SK-N-SH (cell line): ENCODE results near the gene NOSTRIN. TPM values are rescaled to one million over a fixed set of nuclear protein-coding genes. Genes with fewer than 3 reads are reported as not detected.

ENCODE experiments used
- CTCF ChIA-PET: fragments of 300-600, 350-600 bp; formaldehyde crosslinking; extraction: SDS; loops from one replicate; lab custom pipeline; 2021; lab: Yijun Ruan, JAX
- POLR2A ChIA-PET: fragments of 350-600 bp; sonication (Branson Sonifier 250); formaldehyde crosslinking; extraction: SDS; loops from one replicate; lab custom pipeline; 2020; ENCODE audit warnings: antibody characterized with exemption, inconsistent platforms; lab: Yijun Ruan, JAX
- DNase-seq: peaks from one replicate; pipeline ENCODE4 v3.0.0; 2012
- H2AFZ ChIP-seq: fragments of 200-600 bp; sonication (generic); 2 replicates; pipeline ENCODE4 v1.8.1; 2016; ENCODE audit warnings: antibody characterized with exemption, mild to moderate bottlenecking, low read depth
- H3F3A ChIP-seq: fragments of 200-600 bp; sonication (generic); replicated peaks from 2 replicates; pipeline ENCODE3; 2016; ENCODE audit warnings: antibody characterized with exemption, mild to moderate bottlenecking; ENCODE audit not compliant: insufficient read depth
- H3K27ac ChIP-seq, 2 experiments: fragments of 200-500 bp in 1 of 2; fragments of 200-600 bp in 1 of 2; sonication (Bioruptor generic) in 1 of 2; sonication (generic), shearing (Covaris generic) in 1 of 2; 2 replicates each; pipeline versions ENCODE4 v1.5.1 to v1.6.1; 2014 to 2016; ENCODE audit warnings: low read depth in 2 of 2, inconsistent platforms in 1 of 2, low read length in 1 of 2, mild to moderate bottlenecking in 1 of 2, mixed read lengths in 1 of 2
- H3K27me3 ChIP-seq: fragments of 200-600 bp; sonication (generic), shearing (Covaris generic); 2 replicates; pipeline ENCODE4 v1.6.1; 2016; ENCODE audit warnings: mixed run types; ENCODE audit not compliant: insufficient read depth
- H3K36me3 ChIP-seq, 2 experiments: fragments of 200-500 bp in 1 of 2; fragments of 200-600 bp in 1 of 2; sonication (Bioruptor generic) in 1 of 2; sonication (generic) in 1 of 2; replicated peaks in 1 of 2; 2 replicates each; pipeline versions ENCODE3 to v1.5.1; 2014 to 2016; ENCODE audit warnings: low read length in 1 of 2, mild to moderate bottlenecking in 1 of 2; ENCODE audit not compliant: insufficient read depth in 2 of 2, control insufficient read depth in 1 of 2
- H3K4me1 ChIP-seq, 2 experiments: fragments of 200-500 bp in 1 of 2; fragments of 200-600 bp in 1 of 2; sonication (Bioruptor generic) in 1 of 2; sonication (generic), shearing (Covaris generic) in 1 of 2; 2 replicates each; pipeline versions ENCODE4 v1.5.1 to v1.6.1; 2014 to 2016; ENCODE audit warnings: low read depth in 1 of 2, low read length in 1 of 2, mixed run types in 1 of 2; ENCODE audit not compliant: insufficient read depth in 2 of 2, control insufficient read depth in 1 of 2
- H3K4me2 ChIP-seq: fragments of 200-600 bp; sonication (generic), shearing (Covaris generic); 2 replicates; pipeline ENCODE4 v1.6.1; 2017; ENCODE audit warnings: mixed run types
- H3K4me3 ChIP-seq, 2 experiments: fragments of 200-500 bp in 1 of 2; fragments of 200-600 bp in 1 of 2; sonication (Bioruptor generic) in 1 of 2; sonication (generic), shearing (Covaris generic) in 1 of 2; 2 replicates each; pipeline versions ENCODE4 v1.5.1 to v1.8.1; 2014 to 2016; ENCODE audit warnings: low read depth in 2 of 2, inconsistent platforms in 1 of 2, low read length in 1 of 2, mild to moderate bottlenecking in 1 of 2, mixed read lengths in 1 of 2, moderate library complexity in 1 of 2
- H3K79me2 ChIP-seq: fragments of 200-600 bp; sonication (generic); 2 replicates; pipeline ENCODE4 v1.8.1; 2017; ENCODE audit warnings: mild to moderate bottlenecking; ENCODE audit not compliant: insufficient read depth
- H3K9ac ChIP-seq: fragments of 200-600 bp; sonication (generic); 2 replicates; pipeline ENCODE4 v1.6.1; 2017; ENCODE audit warnings: mixed run types
- H3K9me2 ChIP-seq: fragments of 200-600 bp; sonication (generic); 2 replicates; pipeline ENCODE4 v1.6.1; 2017; ENCODE audit warnings: mixed run types
- H3K9me3 ChIP-seq: fragments of 200-600 bp; sonication (generic); 2 replicates; pipeline ENCODE4 v1.6.1; 2017; ENCODE audit warnings: mixed run types, mild to moderate bottlenecking, moderate library complexity
- H4K20me1 ChIP-seq: fragments of 200-600 bp; sonication (generic); 2 replicates; pipeline ENCODE4 v1.6.1; 2017; ENCODE audit warnings: mild to moderate bottlenecking, mixed run types; ENCODE audit not compliant: insufficient read depth
- CHD2 ChIP-seq: fragments of 150-350 bp; IDR thresholded peaks from 2 replicates; pipeline ENCODE4 v1.6.1; 2018; ENCODE audit warnings: low read length; ENCODE audit not compliant: partially characterized antibody
- EP300 ChIP-seq, 2 experiments: IDR thresholded peaks; 2 replicates each; pipeline versions ENCODE4 v1.4.0 to v1.6.1; 2012; ENCODE audit warnings: borderline replicate concordance in 1 of 2, low read depth in 1 of 2, low read length in 1 of 2
- FOSL2 ChIP-seq: IDR thresholded peaks from 2 replicates; pipeline ENCODE4 v1.4.0; 2012; ENCODE audit warnings: low read depth, mild to moderate bottlenecking, moderate library complexity, borderline replicate concordance
- FOXJ3 ChIP-seq: sonication (generic); formaldehyde crosslinking; IDR thresholded peaks from 2 replicates; pipeline ENCODE4 v1.5.1; 2020; ENCODE audit warnings: mild to moderate bottlenecking, missing genetic modification reagents
- GATA2 ChIP-seq: sonication (generic); formaldehyde crosslinking; IDR thresholded peaks from 2 replicates; pipeline ENCODE4 v1.5.0; 2020; ENCODE audit warnings: mild to moderate bottlenecking, missing genetic modification reagents
- MEF2A ChIP-seq: IDR thresholded peaks from 2 replicates; pipeline ENCODE4 v1.4.0; 2012; ENCODE audit warnings: low read depth, borderline replicate concordance
- NFIC ChIP-seq: IDR thresholded peaks from 2 replicates; pipeline ENCODE4 v1.4.0; 2012; ENCODE audit warnings: borderline replicate concordance
- NRF1 ChIP-seq: IDR thresholded peaks from 2 replicates; pipeline ENCODE4 v1.6.1; 2012; ENCODE audit warnings: low read depth, mild to moderate bottlenecking, low read length
- POLR2AphosphoS5 ChIP-seq: IDR thresholded peaks from 2 replicates; pipeline ENCODE4 v1.6.1; 2012; ENCODE audit warnings: low read depth, low read length
- RCOR1 ChIP-seq: fragments of 150-350 bp; IDR thresholded peaks from 2 replicates; pipeline ENCODE4 v1.6.1; 2017; ENCODE audit warnings: antibody characterized with exemption, low read length
- RFX5 ChIP-seq: IDR thresholded peaks from 2 replicates; pipeline ENCODE4 v1.6.1; 2012; ENCODE audit warnings: mild to moderate bottlenecking, improper control_type of control experiment, low read length
- RXRA ChIP-seq: IDR thresholded peaks from 2 replicates; pipeline ENCODE4 v1.4.0; 2012; ENCODE audit warnings: low read depth, mild to moderate bottlenecking, borderline replicate concordance
- TAF1 ChIP-seq: IDR thresholded peaks from 2 replicates; pipeline ENCODE4 v1.6.1; 2012; ENCODE audit warnings: low read depth, mild to moderate bottlenecking, low read length, moderate library complexity, borderline replicate concordance
- TCF12 ChIP-seq: IDR thresholded peaks from 2 replicates; pipeline ENCODE4 v1.4.0; 2012
- TEAD4 ChIP-seq: IDR thresholded peaks from 2 replicates; pipeline ENCODE4 v1.4.0; 2012; ENCODE audit warnings: mild to moderate bottlenecking, borderline replicate concordance; ENCODE audit not compliant: insufficient read depth
- YY1 ChIP-seq: IDR thresholded peaks from 2 replicates; pipeline ENCODE4 v1.4.0; 2012; ENCODE audit warnings: low read depth, mild to moderate bottlenecking
- polyA plus RNA-seq, 3 experiments: library from polyadenylated mRNA; depleted of rRNA; stranded (reverse); fragments of >200 nt; gene quantifications; 2 replicates each; pipeline ENCODE4 v1.2.3, GENCODE V29; 2012
- TF ChIP-seq, protein P1 (sequence below): IDR thresholded peaks from 2 replicates; pipeline ENCODE4 v1.4.0; 2012; ENCODE audit warnings: low read depth, borderline replicate concordance
- TF ChIP-seq, protein P2 (sequence below): fragments of 150-350 bp; IDR thresholded peaks from 2 replicates; pipeline ENCODE4 v1.6.1; 2016; ENCODE audit warnings: mild to moderate bottlenecking, low read depth, low read length

Gene NOSTRIN
- polyA plus RNA-seq, 1 of the 3 experiments (the other 2 are of a cell fraction): not detected

DNA sequence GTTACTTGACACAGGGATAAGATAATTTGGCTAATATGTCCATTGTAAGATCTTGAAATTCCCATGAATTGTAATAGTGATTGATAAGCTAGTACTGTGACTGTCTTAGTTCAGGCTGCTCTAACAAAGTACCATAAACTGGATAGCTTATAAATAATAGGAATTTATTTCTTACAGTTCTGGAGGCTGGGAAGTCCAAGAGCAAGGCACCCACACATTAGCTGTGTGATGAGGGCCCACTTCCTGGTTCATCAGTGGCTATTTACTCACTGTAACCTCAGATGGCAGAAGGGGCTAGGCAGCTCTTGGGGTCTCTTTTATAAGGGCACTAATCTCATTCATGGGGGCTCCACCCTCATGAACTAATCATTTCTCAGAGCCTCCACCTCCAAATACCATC is 28.5 kb downstream of the NOSTRIN start:
- ChIA-PET POLR2A (no interaction called here), CTCF (interaction anchor here (1.0 kb wide), 1 partner anchor 11 kb away, joined by 3 read pairs; no protein-coding TSS in a partner anchor)
- no peak overlapping the region for H3K4me2 ChIP-seq
- H3K4me3 ChIP-seq: no peak overlapping the region
- no peak overlapping the region for H3K9ac ChIP-seq
- no peaks in the 10 kb centered on the region for H3F3A ChIP-seq
- H3K27me3 ChIP-seq: no peaks in the 10 kb centered on the region
- no peak for DNase-seq
- H3K27ac ChIP-seq: no peak overlapping the region
- no peaks in the 10 kb centered on the region for H4K20me1 ChIP-seq
- no peak for TF ChIP-seq RFX5
- no peak for TF ChIP-seq TAF1
- TF ChIP-seq, all 33 proteins: peak for 0
- no peaks in the 10 kb centered on the region for H3K36me3 ChIP-seq
- H3K9me2 ChIP-seq: no peaks in the 10 kb centered on the region
- no peak overlapping the region for H2AFZ ChIP-seq
- H3K9me3 ChIP-seq: no peaks in the 10 kb centered on the region
- no peaks in the 10 kb centered on the region for H3K4me1 ChIP-seq
- no peaks in the 10 kb centered on the region for H3K79me2 ChIP-seq

DNA sequence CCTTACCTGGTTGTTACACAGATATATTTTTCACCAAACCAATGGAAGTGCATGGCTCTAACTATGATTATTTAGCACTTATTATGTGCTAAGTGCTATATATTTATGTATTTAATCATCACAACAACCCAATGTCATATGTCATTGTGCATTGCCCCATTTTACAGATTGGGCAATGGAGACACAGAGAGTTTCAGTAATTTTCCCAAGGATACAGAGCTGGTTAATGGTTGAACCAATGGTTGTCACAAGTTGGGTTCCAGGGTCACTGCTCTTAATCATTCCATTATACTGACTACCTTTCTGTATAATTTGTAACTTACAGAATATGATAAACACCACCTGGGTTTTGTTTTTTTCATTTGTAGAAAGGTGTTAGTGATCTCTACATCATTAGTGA is 29.2 kb downstream of the NOSTRIN start:
- POLR2A ChIA-PET: no interaction called here

More for the DNA sequence above, 29.2 kb downstream of the NOSTRIN start:
- no peak overlapping the region for H2AFZ ChIP-seq
- no peak overlapping the region for H3K4me2 ChIP-seq
- no peaks in the 10 kb centered on the region for H3K9me2 ChIP-seq
- H4K20me1 ChIP-seq: no peaks in the 10 kb centered on the region
- H3F3A ChIP-seq: no peaks in the 10 kb centered on the region
- H3K9ac ChIP-seq: no peak overlapping the region
- TF ChIP-seq FOSL2 (no peak), CHD2 (no peak), NRF1 (no peak), TAF1 (no peak), TCF12 (no peak), MEF2A (no peak), POLR2AphosphoS5 (no peak), TEAD4 (no peak), YY1 (no peak), RCOR1 (no peak), EP300 (IDR thresholded peaks at IDR 0.05; ENCODE audit: borderline replicate concordance in 1 of 2, low read depth in 1 of 2, low read length in 1 of 2) (no peak), NFIC (no peak), FOXJ3 (no peak), GATA2 (CRISPR knock-in tag) (no peak), RXRA (no peak)
- TF ChIP-seq, protein P1, sequence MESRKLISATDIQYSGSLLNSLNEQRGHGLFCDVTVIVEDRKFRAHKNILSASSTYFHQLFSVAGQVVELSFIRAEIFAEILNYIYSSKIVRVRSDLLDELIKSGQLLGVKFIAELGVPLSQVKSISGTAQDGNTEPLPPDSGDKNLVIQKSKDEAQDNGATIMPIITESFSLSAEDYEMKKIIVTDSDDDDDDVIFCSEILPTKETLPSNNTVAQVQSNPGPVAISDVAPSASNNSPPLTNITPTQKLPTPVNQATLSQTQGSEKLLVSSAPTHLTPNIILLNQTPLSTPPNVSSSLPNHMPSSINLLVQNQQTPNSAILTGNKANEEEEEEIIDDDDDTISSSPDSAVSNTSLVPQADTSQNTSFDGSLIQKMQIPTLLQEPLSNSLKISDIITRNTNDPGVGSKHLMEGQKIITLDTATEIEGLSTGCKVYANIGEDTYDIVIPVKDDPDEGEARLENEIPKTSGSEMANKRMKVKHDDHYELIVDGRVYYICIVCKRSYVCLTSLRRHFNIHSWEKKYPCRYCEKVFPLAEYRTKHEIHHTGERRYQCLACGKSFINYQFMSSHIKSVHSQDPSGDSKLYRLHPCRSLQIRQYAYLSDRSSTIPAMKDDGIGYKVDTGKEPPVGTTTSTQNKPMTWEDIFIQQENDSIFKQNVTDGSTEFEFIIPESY: no peak
- TF ChIP-seq, protein P2, sequence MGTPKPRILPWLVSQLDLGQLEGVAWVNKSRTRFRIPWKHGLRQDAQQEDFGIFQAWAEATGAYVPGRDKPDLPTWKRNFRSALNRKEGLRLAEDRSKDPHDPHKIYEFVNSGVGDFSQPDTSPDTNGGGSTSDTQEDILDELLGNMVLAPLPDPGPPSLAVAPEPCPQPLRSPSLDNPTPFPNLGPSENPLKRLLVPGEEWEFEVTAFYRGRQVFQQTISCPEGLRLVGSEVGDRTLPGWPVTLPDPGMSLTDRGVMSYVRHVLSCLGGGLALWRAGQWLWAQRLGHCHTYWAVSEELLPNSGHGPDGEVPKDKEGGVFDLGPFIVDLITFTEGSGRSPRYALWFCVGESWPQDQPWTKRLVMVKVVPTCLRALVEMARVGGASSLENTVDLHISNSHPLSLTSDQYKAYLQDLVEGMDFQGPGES: no peak
- no peaks in the 10 kb centered on the region for H3K36me3 ChIP-seq
- H3K4me3 ChIP-seq: no peak overlapping the region
- DNase-seq: no peak
- no peaks in the 10 kb centered on the region for H3K79me2 ChIP-seq
- CTCF ChIA-PET: interaction anchor here (1.0 kb wide), 1 partner anchor 12 kb away, joined by 3 read pairs; no protein-coding TSS in a partner anchor
- H3K27me3 ChIP-seq: no peaks in the 10 kb centered on the region
- H3K9me3 ChIP-seq: no peaks in the 10 kb centered on the region
- H3K4me1 ChIP-seq: no peaks in the 10 kb centered on the region
- no peak overlapping the region for H3K27ac ChIP-seq
